Measurements from ENCODE around the gene SDSL. TPM values are rescaled to one million over a fixed set of nuclear protein-coding genes. Genes with fewer than 3 reads are reported as not detected.

Gene SDSL
- total RNA-seq, 1 experiment from 2014 or later, result 18.5 TPM

DNA sequence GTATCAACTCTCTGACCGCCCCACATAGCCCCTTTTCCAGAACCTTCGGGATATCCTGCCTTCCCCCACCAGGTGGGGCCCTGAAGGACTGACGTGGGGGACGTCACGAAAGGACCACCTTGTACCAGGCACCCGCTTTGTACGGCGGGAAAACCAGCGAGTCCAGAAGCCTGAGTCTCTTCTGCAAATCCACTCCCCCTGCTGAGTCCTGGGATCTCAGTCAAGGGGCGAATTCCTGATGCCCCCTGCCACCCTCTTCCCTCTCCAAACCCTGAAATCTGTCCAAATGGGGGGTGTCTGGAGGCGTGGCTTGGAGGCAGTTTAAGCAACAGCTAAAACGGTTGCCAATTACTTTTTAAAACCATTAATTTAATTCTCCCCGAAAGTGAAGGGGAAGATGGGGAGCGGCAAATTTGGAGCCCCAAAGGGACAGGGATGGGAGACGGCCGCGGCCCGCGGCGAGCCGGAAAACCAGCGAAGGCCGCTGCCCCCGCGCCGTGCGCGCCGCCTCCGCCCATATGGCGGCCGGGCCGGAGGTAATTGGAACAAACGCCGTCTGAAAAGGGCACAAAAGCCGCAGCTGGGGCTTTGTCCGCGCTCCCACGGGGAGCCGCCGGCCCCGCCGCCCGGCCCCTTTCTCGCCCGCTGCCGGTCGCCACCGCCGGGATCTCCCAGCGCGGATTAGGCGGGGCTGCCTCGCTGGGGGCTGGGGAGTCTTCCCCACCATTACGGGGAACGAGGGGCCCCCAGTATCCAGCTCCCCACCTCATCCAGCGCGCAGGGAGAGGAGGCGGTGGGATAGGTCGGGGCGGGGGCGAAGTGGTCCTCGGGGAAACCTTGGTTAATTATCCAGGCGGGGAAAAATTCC, 42.9 kb downstream of the SDSL start:
- no peak for DNase-seq (ENCODE audit: low spot score)
- in situ Hi-C loops (cut with HindIII; ENCODE audit: low sequenced_read_pairs), result no loop called here

DNA sequence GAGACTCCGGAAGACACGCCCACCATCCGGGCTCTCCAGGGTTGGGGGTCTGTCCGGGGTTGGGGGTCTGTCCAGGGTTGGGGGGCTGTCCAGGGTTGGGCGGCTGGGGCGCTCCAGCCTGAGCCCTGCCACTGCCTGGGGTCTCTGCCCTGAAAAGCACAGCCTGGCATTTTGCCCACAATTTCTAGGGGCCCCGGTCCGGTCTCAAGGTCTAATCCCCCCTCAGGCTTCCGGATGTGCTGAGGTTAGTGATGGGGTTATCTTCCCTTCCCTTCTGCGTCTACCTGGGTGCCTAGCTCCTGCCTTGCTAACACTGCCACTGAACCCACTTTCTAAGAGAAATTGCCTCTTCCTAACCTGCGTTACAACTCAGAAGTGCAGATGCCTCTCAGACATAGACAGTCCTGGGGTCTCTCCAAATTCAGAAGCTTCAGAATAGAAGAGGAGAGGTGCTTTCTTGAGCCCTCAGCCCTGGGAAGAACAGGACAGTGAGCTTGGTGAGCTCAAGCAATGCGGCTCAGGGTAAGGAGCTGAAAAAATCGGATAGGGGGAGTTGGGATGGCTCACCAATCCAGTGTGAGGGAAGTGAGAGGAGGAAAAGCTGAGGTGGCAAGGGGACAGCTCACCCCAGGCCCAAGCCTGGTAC, 43.8 kb downstream of the SDSL start:
- in situ Hi-C loops (cut with HindIII; ENCODE audit: low sequenced_read_pairs), result no loop called here
- DNase-seq (ENCODE audit: low spot score), result no peak

DNA sequence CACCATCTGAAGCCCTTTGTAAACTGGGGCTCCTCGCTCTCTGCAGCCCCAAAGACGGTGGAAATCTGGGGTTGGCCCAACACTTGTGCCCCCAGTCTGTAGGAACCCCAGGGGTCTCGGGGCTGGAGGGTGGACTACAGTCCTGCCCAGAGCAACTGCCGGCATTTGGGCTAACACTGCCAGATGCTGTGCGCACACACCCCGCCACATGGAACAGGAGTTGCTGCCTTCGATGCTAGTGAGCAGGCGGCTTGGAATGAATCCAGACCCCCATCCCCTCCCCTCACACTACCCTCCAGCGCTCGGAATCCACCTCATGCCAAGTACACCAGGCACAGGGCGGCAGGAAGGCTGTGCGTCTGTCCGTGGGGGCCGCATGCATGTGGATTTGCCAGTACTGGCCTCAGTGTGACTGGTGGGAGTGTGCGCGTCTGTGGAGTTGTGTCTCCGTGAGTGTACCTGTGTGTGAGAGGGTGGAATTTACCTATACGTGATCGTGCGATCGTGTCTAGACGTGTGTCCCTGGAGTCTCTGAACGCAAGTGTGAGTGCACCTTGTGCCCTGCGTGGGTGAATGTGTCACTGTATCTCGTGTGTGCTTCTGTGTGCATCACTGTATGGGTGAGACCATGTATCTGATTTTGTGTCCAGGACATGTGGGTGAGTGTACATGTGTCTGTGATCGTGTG, 44.4 kb downstream of the SDSL start:
- in situ Hi-C loops (cut with HindIII; ENCODE audit: low sequenced_read_pairs), result no loop called here
- no peak for DNase-seq (ENCODE audit: low spot score)

DNA sequence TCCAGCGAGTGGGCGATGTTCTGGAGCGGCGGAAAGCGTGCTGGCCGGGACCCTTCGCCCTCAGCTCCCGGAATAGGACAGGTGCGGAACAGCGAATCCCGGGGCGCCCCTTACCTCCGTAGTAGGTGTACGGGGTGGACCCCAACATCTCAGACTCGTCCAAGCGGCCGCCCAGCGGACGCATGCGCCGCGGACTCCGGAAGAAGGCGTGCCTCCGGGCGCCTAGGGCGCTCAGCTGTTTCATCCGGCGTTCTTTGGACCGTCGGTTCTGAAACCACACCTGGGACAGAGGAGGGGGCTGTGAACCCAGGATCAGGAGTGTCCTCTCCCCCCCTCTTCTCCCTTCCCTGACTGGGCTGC, 44.9 kb downstream of the SDSL start:
- DNase-seq (ENCODE audit: low spot score), result no peak
- in situ Hi-C loops (cut with HindIII; ENCODE audit: low sequenced_read_pairs), result no loop called here

DNA sequence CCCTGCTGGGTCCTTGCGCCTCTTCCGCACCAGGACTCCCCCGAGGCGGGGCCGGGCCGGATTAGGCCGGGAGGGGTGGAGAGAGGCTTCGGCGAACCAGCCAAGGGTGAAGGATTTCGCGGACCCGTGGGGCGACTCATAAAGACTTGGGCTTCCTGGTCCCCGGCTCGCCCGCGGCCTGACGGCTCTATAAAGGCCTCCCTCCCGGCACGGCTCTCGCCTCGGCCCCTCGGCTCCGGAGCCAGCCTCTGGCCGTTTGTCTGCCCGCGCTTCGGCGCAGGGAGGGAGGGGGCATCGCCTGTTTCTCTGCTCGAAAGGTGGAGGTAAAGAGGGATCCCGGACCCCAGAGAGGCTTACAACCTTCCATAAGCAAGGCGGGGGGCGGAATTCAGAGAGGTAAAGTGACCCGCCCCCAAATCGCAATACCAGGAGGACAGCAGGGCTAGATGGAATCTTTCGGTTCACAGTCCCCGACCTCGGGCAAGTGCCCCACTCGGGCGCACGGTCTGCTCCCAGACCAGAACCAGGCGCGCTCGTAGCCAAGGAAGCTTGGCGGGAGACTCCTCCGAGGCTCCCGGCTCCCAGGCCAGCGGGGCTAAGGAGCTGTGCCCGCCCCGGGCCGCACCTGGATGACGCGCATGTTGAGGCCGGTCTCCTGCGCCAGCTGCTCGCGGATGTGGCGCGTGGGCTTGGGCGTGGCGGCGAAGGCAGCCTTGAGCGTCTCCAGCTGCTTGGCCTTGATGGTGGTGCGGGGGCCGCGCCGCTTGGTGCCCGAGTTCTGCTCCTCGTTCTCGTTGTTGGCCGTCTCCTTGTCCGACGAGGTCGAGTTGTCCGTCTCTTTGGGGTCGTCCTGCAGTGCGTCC, 45.6 kb downstream of the SDSL start:
- in situ Hi-C loops (cut with HindIII; ENCODE audit: low sequenced_read_pairs), result no loop called here
- no peak for DNase-seq (ENCODE audit: low spot score)

DNA sequence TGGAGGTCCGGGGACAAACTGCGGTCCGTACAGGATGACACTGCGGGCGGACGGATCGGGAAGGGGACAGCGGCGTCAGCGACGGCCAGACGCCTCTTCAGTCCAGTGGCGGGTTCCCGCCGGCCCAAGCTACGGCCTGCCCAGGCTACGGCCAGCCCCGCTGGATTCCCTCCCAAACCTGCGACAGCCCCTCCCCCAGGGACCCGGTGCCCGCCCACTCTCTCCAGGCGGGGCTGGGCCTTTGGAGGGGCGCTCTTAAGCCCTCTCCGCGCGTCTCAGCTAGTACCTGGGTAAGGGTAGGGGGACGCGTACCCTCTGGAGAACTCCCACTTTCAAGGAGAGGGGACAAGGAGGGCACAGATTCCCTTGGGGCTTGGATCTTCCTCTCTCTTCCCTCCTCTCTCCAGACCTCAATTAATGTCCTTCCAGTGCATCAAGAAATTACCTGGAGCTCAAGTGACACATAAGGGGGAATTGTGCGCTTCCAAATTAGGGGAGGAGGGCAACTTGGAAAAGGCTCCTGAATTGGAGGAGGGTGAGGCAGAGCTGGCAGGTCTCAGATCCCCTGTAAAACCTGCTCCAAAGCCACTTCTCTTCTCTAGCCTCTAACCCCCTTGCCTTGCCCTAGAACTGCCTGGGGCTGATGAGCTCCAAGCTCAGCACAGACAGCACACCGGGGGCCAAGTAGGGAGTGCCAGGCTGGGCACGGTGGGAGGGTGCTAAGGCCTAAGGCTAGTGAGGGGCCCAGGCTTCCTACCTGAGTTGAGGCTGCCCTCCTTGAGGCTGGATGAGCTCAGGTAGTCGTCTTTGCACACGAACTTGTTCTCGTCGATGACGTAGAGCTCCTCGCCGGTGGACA, 46.4 kb downstream of the SDSL start:
- DNase-seq (ENCODE audit: low spot score), result no peak
- in situ Hi-C loops (cut with HindIII; ENCODE audit: low sequenced_read_pairs), result no loop called here

DNA sequence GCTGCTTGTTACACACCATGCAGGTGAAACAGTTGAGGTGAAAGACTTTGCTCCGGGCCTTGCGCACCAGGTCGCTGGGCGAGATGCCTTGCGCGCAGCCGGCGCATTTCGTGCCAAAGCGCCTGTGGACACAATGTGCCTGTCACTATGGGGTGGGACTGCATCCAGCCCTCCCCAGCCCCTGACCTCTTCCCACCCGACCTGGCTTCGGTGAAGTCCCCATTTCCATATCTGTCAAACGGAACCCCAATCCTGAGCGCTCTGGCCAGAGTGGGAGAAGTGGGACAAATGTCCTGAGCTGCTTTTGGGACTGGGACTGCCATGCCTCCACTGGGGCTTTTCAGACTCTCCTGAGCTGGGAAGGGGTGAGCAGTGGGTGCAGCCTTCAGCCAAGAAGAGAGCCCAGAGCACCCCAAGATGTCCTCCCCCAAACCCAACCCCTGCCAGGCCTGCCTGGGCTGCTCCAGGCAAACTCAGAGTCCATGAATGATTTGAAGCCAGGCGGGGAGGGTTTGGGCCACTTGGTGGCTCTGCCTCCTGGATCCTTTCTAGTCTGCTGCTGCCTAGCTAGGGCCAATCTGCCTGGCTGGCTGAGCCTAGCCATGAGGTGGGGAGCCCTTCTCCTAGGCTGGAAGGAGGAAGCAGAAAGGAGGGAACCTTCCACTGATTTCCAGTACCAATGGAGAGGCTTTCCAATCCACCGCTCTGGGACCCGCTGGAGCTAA, 47.2 kb downstream of the SDSL start:
- in situ Hi-C loops (cut with HindIII; ENCODE audit: low sequenced_read_pairs), result no loop called here
- no peak for DNase-seq (ENCODE audit: low spot score)

DNA sequence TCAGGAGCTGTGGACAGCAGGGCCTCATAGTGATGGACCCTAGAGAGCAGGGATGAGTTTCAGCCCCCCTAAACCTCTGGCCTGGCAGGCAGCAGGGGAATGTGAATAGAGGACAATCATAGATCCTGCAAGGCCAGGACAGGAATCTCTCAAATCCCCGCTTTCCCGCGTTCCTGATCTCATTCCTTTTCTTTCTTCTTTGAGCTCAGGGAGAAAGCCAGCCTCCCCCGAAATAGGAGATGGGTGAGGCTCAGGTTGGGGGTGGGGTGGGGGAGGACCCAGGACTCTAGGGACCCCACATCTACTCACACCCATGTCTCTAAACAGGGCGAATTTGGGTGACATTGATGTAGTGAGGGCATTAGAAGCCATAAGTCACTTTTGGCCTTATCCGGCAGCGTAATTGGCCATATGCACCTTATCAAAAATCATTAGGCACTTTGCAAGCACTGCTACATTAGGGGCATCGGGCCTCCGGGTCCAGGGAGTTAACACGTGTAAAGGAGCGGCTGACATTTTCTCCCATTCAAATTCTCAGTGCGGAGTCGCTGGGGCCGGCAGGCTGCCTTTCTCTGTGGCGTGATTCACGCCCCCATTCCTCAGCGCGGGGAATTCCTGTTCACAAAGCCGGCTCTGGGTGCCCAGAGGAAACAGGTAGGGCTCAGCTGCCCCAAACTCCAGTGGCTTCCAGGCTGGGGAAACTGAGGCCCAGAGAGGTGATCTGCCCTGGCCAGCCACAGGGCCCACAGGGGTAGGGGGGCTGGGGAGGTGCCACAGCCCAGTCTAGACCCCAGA, 48.0 kb downstream of the SDSL start:
- DNase-seq (ENCODE audit: low spot score), result no peak
- in situ Hi-C loops (cut with HindIII; ENCODE audit: low sequenced_read_pairs), result no loop called here

DNA sequence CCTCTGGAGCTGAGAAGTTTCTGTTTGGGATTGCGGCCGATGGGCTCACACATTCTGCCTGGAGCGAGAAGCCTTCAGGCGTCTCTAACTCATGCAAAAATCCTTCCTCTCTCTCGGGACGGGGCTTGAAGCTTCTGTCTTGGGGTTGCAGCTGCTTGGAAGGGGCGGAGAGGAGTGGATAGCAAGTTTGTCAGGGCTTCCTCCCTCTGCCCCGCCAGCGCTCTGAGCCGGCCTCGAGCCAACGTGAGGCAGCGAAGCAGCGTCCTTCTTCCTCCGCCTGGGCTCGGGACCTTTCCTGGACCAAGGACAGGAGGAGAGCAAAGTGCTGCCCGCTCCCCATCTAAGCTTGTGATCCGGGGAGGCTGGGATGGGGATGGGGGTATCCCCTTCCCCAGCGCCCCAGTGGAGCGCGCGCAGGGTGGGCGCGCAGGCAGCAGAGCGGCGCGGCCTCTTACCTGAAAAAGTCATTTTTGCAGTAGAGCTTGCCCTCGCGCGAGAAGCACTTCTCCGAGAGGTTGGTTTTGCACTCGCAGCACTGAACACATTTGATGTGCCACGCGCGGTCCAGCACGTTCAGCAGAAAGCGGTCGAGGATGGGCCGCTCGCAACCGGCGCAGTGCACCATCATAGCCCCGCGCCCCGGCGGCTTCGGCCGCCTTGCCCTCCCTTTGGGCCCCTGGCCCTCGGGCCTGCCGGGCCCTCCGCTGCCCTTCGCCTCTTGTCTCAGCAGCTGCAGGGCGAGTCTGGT, 48.9 kb downstream of the SDSL start:
- DNase-seq (ENCODE audit: low spot score), result no peak
- in situ Hi-C loops (cut with HindIII; ENCODE audit: low sequenced_read_pairs), result no loop called here

DNA sequence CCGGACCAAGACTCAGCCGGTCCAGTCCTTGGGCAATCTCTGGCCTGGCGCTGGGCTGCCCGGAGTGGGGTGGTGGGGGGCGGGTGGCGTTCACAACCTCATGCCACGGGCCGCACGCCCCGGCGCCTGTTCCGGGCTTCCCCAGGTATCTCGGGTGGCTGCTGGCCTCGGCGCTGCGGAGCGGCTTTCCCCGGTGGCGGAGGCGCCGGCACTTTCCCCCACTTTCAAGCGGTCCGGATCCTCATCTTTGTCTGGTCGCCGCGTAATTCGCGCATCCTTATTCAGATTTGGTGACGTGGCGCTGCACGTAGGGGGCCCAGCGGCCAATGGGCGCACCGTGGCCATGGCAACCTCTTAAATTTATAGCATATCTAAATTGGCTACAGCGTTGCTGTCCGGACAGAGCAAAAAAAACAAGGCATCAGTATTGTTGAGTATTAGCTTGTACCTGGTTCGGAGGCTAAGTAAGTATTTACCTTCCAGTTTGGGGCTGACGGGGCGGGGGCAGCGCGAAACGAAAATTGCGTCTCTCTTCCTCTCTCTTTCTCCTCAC, 49.5 kb downstream of the SDSL start, which contains the start of gene LHX5:
LHX5 (minus strand) TSS at position 253 of the 553 bp plus-strand sequence. CDS start 373 bp downstream, outside the sequence.
- in situ Hi-C loops (cut with HindIII; ENCODE audit: low sequenced_read_pairs), result no loop called here
- peak; percentile 25 for DNase-seq (ENCODE audit: low spot score)

DNA sequence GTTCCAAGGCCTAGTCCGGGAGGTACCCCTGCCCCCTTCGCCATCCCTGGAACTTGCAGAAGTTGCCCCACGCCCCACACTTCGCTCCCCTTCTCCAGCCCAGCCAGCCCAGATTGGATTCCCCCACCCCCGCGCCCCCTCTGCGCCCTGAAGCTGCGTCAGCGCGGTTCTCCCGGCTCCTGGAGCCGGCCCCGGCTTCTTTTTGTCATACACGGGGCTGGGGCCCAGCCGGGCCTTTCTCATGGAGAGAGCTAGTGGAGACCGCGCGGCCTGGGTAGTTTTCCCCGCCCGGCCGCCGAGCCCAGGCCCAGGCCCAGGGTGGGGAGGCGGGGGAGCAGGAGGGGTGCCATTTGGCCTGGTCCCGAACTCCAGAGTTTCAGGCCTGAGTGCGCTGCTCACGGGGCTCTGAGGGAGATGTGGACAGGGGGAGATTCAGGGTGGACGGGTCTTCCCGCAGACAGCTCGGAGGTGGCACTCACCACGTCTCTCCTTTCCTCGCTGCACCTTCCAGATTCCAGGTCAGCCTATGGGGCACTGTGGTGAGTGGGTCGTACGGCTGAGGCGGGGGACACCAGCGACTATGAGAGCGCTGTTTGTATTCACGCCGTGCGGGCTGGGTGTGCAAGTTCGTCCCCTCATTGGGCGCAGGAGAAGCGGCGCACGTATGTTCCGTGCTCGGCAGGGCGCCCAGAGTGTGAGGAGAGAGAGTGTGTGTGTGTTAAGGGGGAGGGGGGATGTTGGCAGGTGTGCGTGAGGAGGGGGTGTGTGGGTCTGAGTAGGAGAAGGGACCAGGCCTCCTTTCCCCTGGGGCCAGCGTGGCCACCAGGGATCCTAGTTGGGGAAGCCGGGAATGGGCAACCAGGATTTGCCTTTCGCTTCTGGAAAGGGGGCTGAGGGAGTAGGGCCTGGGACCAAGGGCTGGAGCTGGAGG, 50.3 kb downstream of the SDSL start:
- no peak for DNase-seq (ENCODE audit: low spot score)
- in situ Hi-C loops (cut with HindIII; ENCODE audit: low sequenced_read_pairs), result no loop called here

DNA sequence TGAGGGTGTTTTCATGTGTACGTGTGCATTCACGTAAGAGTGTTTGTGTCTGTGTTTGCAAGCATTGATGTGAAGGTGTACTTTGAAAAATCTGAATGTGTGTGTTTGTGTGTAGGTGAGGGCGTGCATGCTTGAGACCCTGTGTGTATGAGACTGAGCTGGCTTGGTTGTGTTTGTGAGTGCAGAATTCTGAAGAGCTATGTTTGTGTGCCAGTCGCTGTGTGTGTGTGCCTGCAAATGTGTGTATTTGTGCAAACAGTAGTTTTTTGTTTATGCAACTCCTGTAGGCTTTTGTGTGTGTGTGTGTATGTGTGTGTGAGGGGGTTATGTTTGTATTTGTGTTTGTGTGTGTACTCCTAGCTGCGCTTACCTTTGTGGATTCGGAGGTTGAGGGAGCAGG, 51.2 kb downstream of the SDSL start:
- no peak for DNase-seq (ENCODE audit: low spot score)
- in situ Hi-C loops (cut with HindIII; ENCODE audit: low sequenced_read_pairs), result no loop called here

DNA sequence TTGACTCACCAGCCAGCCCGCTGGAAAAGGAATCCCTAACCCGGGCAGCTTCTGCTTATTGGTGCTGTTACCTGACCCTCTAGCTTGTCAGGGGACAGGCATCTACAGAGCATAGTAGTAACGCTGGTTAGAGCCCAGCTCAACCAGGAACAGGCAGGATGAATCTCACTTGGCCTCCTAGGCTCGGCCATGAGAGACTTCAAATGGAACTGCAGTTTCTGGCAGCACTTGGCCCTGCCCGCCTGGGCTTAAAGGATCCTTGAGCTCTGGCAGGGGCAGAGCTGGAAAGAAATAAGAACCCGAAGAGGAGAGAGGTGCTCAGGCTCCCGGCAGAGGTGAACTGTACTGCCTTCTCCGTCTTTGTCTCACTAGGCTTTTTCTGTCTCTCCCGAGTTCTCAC, 51.8 kb downstream of the SDSL start:
- no peak for DNase-seq (ENCODE audit: low spot score)
- in situ Hi-C loops (cut with HindIII; ENCODE audit: low sequenced_read_pairs), result no loop called here

DNA sequence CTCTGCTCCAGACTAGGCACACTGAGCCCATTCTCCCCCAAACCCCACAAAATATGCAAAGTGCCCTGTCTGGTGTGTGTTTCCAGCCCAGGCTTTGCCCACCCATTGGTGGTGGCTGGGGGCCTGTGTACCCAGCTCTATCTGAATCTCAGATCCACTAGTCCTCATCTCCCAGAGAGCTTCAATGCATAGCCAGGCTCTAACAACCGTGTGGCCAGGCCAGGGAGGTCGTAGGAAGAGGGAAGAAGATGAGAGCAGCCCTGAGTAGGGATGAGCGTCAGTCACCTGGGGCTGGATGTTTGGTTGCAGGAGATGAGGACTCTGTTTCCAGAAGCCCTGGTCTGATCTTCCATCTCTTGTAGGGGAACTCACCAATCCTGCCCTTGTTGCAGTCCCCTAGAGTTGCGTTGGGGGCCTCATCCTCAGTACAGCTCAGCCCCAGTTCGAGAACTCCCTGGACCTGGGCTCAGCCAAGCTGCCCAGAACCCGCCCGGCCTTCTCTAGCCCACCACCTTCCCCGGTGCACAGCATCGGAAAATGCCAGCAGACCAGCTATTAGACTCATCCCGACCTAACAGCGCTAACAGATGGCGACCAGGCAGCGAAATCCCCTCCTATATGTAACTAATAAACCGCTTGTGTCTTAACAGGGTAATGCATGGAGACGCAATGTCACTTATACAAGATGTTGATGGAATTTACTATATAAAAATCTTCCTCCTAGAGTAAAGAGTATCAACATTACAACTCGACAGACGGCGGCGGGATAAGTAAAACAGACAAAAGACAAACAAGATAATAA, 52.7 kb downstream of the SDSL start:
- no peak for DNase-seq (ENCODE audit: low spot score)
- in situ Hi-C loops (cut with HindIII; ENCODE audit: low sequenced_read_pairs), result no loop called here
